ENCODE data around the gene PLD4. TPM values are rescaled to one million over a fixed set of nuclear protein-coding genes. Genes with fewer than 3 reads are reported as not detected.

Gene PLD4
- total RNA-seq, 1 experiment from 2014 or later: not detected

DNA sequence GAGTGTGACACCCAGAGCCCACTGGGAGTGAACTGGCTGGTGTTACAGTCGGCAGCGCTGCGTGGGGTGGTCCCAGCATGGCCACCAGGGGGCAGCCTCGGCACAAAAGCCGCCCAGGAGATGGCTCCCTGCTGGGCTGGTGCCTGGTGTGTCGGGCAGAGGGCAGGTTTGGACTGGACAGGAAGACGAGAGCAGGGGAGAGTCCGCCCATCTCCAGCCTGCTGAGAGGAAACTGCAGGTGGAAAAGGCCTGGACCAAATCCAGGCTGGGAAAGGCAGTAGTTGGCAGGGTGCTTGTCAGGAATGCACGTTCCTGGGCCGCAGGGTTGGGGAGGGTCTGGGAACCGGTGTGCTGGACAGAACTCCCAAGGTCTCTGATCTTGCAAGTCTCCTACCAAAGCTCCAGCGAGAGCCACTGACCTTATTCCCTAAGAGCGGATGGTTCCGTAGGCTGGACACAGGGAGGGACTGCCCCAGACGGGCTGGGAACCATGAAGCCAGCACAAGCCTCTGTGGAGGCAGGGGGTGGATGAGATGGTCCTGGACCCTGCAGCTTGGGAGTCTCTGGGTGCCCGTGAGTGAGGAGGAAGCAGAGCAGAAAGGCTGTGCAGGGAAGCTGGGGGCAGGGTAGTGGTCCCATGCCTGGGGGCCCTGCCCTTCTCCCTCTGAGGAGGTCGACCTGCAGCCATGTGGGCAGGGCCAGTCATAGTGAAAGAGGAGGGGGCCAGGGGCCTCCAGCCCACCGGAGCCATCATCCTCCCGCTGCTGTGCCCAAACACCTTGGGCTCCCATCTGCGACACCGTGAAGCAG is 51.7 kb downstream of the PLD4 start:
- in situ Hi-C loops (cut with HindIII; ENCODE audit: low pct_unique_long_range_greater_than_20kb, low sequenced_read_pairs): no loop called here

DNA sequence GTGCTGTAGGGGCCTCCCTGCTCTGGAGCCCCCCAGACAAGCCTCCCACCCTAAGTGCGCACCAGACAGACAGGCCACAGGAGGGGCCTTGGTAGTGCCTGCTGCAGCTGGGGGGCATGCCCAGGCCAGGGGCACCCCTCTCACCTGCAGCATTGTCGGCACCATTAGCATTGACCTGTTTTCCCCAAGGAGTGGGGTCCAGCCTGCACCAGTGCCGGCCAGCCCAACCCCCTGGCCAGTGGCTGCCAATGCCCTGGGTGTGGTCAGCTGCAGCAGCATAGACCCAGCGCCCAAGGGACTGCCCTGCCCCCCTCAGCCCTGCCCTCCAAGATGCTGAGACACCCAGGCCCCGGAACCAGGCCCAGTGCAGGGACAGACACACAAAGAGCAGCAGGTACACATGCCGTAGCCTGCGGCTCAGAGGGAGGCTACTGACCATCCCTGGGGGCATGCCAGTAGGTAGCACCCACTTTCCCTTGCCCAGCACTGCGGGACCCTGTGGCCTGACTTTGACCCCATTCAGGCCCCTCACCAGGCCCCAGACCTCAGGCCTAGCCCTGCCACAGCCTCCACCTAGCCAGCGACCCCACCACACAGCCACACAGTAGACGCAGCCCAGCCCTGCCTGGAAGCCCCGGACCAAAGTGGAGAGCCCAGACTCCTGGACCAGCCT is 52.5 kb downstream of the PLD4 start:
- in situ Hi-C loops (cut with HindIII; ENCODE audit: low pct_unique_long_range_greater_than_20kb, low sequenced_read_pairs): no loop called here
- DNase-seq (ENCODE audit: low read depth): no peak

More for the DNA sequence above, 51.7 kb downstream of the PLD4 start:
- peak; percentile 80 for DNase-seq (ENCODE audit: low read depth)

GRCh38 chr14:104977681-104978653 is 53.3 kb downstream of the PLD4 start, which contains the start of gene AHNAK2:
TSS of gene AHNAK2 (minus strand) at chr14:104978374. CDS start at chr14:104978237, 137 bp downstream.
- in situ Hi-C loops (cut with HindIII; ENCODE audit: low pct_unique_long_range_greater_than_20kb, low sequenced_read_pairs): no loop called here
- peak; percentile 56 for DNase-seq (ENCODE audit: low read depth)

GRCh38 chr14:104978746-104979691 is 54.3 kb downstream of the PLD4 start:
- in situ Hi-C loops (cut with HindIII; ENCODE audit: low pct_unique_long_range_greater_than_20kb, low sequenced_read_pairs): no loop called here
- DNase-seq (ENCODE audit: low read depth): no peak

DNA sequence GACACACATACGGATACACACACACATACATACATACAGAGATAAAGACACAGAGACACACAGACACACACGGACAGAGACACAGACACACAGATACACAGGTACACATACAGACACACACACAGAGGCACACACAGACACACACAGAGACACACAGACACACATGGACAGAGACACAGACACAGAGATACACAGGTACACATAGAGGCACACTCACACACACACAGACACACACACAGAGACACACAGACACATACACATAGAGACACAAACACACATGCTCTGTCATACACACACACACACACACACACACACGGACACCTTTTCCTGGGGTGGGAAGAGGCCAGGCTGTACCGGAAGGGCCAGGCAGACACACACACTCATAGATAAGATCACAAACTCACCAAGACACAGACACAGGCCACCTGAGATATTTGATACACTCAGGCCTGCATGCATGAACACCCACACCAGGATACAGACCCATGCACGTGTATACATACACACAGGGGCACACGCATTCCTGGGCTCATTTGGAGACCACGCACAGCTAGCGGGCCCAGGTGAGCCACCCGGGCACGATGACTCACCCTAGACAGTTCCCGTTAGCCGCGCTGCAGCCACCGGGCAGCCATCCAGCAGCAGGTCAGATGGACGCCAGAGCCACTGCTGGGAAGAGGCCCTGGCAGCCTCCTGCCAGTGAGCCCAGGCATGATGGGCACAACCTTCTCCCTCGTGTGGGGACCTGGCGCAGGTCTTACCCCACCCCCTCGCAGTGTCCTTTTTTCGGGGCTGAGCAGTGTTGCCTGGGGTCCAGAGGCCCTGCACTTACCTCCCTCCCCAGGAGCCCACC is 55.3 kb downstream of the PLD4 start:
- in situ Hi-C loops (cut with HindIII; ENCODE audit: low pct_unique_long_range_greater_than_20kb, low sequenced_read_pairs): no loop called here
- DNase-seq (ENCODE audit: low read depth): peak; percentile 76

GRCh38 chr14:104980611-104981531 is 56.2 kb downstream of the PLD4 start:
- no peak for DNase-seq (ENCODE audit: low read depth)
- in situ Hi-C loops (cut with HindIII; ENCODE audit: low pct_unique_long_range_greater_than_20kb, low sequenced_read_pairs): no loop called here

DNA sequence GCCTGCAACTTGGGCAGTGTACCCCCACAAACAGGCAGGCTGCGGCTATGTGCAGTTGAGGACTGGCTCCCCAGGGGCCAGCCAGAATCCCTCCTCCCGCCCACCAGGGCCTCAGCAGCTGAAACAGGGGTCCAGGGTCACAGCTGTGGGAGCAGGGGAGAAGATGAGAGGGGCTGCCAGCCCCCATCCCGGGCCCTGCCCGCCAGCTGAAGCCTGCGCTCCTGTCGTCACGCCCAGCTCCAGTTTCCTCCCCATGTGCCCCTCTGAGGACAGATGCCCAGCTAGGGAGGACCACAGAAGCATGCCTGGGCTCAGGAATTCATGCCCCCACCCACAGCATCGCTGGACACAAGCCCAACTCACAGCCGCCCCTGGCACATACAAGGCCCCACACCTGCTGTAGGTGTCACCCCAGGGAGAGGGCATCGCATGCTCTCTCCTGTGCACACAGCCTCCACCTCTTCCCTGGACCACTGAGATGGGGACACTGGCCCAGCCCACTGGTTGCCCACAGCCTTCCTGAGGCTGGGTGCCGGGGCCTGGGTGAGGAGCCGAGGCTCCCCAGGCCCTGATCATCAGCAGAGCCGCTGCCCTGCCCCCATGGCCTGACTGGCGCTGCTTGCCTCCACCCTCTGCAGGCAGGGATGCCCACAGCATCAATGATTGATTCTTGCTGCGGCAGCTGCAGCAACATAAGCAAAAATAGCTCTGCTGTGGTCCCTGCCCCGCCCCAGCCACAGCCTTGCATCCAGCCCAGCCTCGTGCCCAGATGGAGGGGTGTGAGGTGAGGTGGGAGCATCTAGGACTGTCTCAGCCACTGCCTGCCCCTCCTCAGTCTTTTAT is 57.2 kb downstream of the PLD4 start:
- in situ Hi-C loops (cut with HindIII; ENCODE audit: low pct_unique_long_range_greater_than_20kb, low sequenced_read_pairs): no loop called here
- no peak for DNase-seq (ENCODE audit: low read depth)

- in situ Hi-C loops (cut with HindIII; ENCODE audit: low pct_unique_long_range_greater_than_20kb, low sequenced_read_pairs): no loop called here
- no peak for DNase-seq (ENCODE audit: low read depth)
Observed at GRCh38 chr14:104982548-104983230, 58.0 kb downstream of the PLD4 start.

Other genes starting within 250 kb of the PLD4 start
- 21.6 and 40.7 TPM in 2 replicates for gene INF2, start 235.3 kb upstream of the PLD4 start, total RNA-seq (2014; rRNA removed; shearing (Covaris generic); ENCODE audit: low replicate concordance)
- gene ADSS1, start 200.7 kb upstream of the PLD4 start, total RNA-seq (2014; rRNA removed; shearing (Covaris generic); ENCODE audit: low replicate concordance): 2.2 and 4.2 TPM in 2 replicates
- gene SIVA1, start 171.7 kb upstream of the PLD4 start, total RNA-seq (2014; rRNA removed; shearing (Covaris generic); ENCODE audit: low replicate concordance): 196 and 239 TPM in 2 replicates
- gene AKT1, start 129.1 kb upstream of the PLD4 start, total RNA-seq (2014; rRNA removed; shearing (Covaris generic); ENCODE audit: low replicate concordance): 126 and 177 TPM in 2 replicates
- 4.7 and 7.6 TPM in 2 replicates for gene ZBTB42, start 123.8 kb upstream of the PLD4 start, total RNA-seq (2014; rRNA removed; shearing (Covaris generic); ENCODE audit: low replicate concordance)
- gene CEP170B, start 59.6 kb upstream of the PLD4 start, total RNA-seq (2014; rRNA removed; shearing (Covaris generic); ENCODE audit: low replicate concordance): 6.7 and 9.8 TPM in 2 replicates
- 37.7 and 40.7 TPM in 2 replicates for gene AHNAK2, start 53.5 kb downstream of the PLD4 start, total RNA-seq (2014; rRNA removed; shearing (Covaris generic); ENCODE audit: low replicate concordance)
- 4.2 and 9.7 TPM in 2 replicates for gene CLBA1, start 60.9 kb downstream of the PLD4 start, total RNA-seq (2014; rRNA removed; shearing (Covaris generic); ENCODE audit: low replicate concordance)
- gene CDCA4, start 96.2 kb downstream of the PLD4 start, total RNA-seq (2014; rRNA removed; shearing (Covaris generic); ENCODE audit: low replicate concordance): 30.3 and 36.6 TPM in 2 replicates
- 0.71 TPM in 1 of 2 replicates, not detected in the other for gene GPR132, start 140.6 kb downstream of the PLD4 start, total RNA-seq (2014; rRNA removed; shearing (Covaris generic); ENCODE audit: low replicate concordance)
- 1.1 and 5.0 TPM in 2 replicates for gene JAG2, start 243.9 kb downstream of the PLD4 start, total RNA-seq (2014; rRNA removed; shearing (Covaris generic); ENCODE audit: low replicate concordance)